GM21619 (cell line): ENCODE data around the gene HES1.
"Not testable (repeated sequence)": the region's sequence is repeated elsewhere in the genome, so short reads cannot be mapped to it uniquely, and the experiment has no call there.

Source experiments
- ATAC-seq: cut with Tn5 transposase; IDR thresholded peaks from one replicate; pipeline ENCODE4 v1.9.1; 2021; ENCODE audit not compliant: unreplicated experiment

Gene HES1

DNA sequence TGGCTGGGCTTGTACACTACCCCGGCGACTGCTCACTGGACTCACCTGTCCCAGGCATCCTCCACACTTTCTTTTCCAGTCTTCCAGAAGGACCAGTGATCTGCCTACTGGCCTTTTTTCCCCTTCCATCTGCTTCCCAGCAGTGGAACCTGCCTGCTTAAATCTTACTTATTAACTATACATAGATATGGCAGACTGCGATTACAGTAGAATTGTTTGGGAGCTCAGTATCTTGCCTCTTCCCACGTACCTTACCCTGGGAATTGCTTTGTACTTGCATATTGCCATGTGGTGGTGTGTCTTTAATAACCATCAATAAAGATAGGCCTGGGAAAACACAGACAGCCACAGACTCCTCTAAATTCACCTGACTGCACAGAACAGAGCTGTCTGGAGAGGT lies 11.8 kb upstream of the HES1 start:
- no peak for ATAC-seq

DNA sequence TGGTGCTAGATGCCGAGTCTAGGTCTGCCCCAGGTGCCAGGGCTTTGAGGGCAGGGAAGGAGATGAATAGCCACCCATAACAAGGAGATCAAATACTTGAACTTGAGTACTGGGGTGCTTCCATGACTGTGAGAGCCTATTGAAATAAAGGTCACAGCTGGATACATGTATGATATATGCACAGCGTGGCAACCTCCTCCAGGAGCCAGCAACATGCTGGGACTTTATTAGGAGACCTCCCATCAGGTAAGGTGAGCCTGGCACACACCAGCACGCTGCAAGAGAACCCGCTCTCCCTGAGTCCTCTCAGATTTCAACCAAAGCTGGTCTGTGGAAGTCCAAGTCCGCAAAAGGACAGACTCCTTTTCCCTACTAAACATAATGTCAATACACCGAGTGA lies 10.5 kb upstream of the HES1 start:
- ATAC-seq: no peak

DNA sequence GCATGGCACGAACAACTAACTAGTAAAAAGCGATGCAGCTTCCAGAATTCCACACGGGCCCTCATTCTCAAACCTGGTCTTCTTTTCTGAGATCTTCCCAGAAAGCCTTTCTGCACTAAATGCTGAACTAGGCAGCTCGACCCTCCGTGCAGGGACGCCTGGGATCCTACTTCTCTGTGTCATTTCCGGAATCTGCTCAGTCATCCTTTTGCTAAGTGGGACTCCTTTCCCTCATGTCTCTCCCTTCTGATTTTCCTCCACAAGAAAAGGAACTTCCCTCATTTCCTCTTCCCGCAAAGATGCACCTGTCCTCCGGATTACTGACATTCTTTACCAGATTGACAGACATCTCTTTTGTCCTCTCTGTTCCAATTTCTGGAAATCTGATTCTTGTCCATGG lies 9.2 kb upstream of the HES1 start:
- no peak for ATAC-seq

DNA sequence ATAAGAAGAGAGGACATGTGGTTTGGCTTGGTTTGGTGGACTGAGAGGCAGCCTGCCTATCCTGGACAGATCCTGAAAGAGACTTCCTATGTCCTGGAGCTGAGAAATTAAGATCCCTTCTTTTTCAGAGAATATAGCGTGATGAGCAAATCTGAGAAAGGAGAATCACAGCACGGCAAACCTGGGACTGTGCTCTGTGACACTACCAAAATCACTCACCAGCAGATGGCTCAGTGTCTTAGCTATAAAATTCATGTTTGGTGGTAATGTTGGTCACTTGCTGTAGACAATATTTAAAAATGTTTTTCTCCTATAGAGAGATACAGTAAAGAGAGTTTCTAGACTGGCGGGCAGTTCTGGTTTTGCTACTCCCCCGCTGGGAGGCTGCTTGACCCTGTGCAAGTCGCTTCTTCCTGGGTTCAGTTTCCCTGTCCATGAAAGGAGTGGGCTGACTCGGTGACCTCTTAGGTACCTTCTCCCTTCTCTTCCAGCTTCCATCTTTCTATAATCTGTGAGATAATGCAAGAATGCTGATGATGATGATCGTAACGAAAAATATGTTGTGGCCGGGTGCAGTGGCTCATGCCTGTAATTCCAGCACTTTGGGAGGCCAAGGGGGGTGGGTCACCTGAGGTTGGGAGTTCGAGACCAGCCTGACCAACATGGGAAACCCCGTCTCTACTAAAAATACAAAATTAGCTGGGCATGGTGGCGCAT lies 7.6 kb upstream of the HES1 start:
- no peak for ATAC-seq

DNA sequence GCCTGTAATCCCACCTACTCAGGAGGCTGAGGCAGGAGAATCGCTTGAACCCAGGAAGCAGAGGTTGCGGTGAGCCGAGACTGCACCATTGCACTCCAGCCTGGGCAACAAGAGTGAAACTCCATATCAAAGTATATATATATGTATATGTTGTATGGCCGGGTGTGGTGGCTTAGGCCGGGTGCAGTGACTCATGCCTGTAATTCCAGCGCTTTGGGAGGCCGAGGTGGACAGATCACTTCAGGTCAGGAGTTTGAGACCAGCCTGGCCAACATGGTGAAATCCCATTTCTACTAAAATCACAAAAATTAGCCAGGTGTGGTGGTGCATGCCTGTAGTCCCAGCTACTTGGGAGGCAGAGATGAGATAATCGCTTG lies 7.0 kb upstream of the HES1 start:
- ATAC-seq: not testable (repeated sequence)

DNA sequence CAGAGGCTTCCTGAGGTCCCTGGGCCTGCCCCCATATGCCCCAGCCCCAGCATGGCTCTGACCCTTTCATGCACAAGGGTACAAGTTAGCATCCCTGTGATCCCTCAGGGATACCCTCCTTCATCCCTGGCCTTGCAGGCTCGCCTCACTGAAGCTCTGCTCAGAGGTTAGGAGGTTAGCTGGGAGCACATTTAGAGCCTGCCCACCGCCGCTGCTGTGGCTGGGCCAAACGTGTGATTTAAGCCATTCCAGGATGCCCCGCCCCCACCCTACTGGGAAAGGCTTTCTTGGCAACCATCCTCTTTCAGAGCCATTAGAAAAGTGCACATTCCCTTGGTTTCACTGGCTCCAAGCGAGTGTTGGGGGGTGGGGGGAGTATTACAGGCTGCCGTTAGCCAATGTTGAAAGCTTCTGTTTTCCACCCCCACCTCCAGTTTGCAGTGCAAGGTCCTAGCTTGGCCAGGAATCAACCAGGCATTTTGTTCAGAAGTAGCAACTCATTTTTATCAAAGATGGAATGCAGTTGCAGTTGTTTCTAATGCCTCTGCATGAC lies 6.3 kb upstream of the HES1 start:
- no peak for ATAC-seq

DNA sequence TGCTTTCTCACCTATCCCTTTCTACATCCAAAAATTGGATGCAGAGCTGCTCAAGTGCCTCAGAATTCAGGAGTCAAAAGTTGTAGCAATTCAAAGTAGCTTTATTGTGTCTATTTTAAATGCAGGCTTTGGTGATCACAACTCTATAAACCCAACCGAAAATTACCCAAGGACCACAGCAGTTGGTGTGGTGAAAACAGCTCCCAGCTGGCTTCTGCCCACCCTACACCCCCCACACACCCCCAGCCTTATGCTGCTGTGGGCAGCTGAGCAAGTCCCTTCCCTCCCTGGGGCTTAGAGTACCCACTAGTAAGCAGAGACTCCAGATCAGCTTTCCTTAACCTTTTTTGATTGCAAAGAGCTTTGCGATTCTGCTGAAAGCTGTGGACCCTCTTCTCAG lies 5.8 kb upstream of the HES1 start:
- ATAC-seq: no peak

DNA sequence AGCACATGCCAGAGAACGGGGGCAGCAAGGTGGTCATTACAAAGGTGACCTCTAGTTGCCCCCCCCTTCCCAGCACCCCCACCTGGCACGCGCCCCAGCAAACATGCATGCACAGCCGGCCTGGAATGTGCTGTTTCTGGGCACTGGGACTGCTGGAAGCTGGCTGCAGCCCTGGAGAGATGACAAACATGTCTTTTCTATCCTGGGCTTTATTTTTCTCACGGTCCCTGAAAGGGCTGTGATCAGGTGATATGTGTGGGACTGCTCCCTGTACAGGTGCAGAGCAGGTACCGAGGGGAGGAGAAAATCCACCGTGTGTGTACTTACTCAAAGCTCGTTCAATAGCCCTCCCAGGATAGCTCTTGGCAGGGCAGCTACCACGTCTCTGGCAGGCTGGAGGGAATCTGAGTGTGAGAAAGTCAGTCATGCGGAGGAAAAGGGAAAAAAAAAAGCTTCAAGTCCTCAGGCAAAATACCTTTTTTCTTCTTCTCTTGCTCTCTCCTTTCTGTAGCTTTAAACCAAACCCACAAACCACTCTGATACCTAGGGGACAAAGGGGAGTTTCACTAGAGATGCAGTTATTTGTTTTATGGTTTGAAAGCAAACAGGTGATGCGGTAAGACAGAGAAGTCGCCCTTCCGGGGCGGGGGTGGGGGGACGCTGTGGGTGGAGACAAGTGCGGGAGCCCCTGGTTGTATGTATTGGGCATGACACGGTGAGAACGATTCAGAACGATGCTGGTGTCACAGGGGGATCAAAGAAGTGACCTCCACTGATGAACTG lies 5.0 kb upstream of the HES1 start:
- peak; percentile 56 for ATAC-seq

DNA sequence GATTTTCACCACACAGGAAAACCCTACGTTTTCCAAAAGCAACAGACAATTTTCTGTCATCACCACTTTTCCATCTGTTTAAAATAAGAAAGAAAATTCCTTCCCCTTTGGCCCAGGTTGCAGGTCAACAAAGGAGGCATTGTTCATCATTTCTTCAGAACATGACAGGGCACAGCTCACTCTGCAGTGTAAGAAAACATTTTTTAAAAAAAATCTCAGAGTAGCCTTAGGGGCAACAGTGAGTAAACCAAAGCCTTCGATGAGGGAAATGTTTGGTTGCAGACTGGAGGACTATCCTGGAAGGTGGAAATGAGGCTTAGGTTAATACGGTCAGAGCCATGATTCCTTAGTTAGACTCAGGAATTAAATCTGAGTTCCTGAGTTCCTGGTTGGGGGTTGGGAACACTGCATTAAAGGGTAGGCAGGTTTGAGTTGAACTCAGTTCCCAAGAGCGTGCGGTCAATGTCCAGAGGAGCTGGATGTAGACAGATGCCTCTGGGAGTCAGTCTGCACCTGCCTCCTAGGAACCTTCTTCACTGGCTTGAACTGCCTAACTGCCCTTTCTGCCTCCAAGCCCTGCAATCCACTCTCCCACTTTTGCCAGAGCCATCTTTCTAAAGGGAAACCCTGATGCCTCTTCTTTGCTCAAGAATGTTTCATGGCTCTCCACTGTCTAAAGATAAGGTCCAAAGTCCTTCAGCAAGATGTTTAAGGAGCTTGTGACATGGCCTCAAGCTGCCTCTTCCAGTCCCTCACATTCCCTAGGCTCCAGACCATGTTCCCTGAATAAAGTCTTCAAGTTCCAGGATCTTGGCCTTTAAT lies 3.3 kb upstream of the HES1 start:
- no peak for ATAC-seq

DNA sequence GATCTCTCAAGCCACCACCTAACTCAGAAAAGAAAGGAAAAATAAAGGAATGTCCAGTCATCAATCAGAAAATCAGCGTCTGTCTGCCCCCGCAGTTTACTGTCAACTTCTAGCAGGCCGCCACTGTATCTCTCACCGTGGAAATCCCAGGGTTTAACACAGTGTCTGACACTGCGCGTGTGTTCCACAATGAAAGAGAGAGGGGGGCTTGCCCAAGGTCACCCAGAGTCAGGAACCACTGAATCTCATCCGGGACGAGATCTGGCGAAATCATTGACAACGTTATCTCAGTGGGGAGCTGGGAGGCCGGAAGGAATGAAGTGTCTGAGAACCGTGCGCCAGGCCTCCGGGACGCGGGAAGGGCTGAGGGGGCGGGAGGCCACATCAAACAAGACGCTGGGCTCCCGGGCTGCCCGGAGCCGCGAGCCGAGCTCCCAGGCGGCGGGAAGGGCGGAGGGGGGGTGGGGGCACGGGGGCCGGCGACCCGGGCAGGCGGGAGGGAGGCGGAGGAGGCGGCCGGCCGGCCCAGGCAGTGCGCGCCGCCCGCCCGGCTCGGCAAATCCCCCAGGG lies 2.2 kb upstream of the HES1 start:
- no peak for ATAC-seq

DNA sequence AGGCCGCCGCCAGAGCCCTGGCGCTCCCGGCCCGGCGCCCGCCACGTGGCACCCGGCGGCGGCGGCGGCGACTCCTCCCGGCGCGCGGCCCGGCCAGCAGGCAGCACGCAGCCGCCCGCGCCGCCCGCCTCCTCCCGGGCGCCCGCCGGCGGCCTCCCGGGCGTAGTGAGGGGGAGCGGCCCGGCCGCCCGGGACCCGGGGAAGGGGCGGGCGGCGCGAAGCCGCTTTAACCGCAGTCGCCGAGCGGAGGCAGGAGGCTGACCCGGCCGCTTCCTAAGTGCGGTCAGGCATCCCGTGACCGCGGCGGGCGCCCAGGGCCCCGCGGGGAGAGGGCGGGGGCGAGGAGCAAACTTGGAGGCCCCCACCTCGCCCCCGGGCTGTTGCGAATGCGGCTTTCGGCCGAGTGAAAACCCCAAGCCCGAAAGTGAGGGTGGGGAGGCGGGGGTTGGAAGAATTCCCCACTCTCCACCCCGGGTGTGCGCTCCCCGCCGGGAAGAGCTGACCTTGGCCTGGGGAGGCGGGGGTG lies 1.7 kb upstream of the HES1 start:
- peak; percentile 8 for ATAC-seq

DNA sequence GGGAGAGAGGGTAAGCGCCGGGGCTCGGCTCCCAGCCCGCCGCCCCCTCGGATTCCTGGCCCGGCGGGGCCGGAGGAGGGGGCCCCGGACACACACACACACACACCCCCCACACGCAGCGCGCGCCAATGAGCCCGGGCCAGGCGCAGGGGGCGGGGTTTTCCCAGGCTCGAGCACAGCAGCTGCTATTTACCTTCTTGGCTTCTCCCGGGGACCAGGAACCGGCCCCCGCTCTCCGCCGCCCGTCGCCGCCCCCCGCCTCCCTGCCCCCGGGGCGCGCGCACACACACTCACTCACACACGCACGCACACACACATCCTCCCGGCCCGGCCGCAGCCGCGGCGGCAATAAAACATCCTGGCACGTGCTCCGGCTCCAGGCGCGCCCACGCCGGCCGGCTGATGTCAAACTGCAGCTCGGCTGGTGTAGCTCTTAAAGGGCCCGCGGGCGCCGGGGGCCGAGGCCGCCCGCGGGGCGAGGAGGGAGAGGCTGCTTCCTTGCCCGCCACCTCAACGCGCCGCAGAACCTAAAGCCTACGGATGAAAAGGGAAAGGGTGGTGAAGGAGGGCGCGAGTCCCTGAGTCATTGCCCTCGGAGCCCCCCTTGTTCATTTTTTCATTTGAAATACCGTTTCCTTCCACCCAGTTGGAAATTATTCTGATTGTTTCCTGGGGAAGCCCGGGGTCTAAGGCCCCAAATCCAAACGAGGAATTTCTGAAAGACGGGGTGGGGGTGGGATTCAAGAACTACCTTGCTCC lies 1.0 kb upstream of the HES1 start:
- ATAC-seq: peak; percentile 28

DNA sequence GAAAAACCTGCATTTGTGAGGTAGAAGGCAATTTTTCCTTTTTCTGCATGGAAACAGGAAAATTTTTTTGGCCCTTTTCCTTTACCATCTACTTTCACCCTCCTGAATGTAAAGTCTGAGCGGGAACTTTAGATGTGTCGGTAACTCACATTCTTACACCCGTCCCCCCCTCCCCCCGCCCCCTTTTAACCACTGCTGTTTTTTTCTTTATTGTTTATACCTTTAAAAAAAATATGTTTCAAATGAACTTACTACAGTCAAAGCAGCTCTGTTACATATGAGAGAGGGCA lies 487 bp upstream of the HES1 start:
- no peak for ATAC-seq

DNA sequence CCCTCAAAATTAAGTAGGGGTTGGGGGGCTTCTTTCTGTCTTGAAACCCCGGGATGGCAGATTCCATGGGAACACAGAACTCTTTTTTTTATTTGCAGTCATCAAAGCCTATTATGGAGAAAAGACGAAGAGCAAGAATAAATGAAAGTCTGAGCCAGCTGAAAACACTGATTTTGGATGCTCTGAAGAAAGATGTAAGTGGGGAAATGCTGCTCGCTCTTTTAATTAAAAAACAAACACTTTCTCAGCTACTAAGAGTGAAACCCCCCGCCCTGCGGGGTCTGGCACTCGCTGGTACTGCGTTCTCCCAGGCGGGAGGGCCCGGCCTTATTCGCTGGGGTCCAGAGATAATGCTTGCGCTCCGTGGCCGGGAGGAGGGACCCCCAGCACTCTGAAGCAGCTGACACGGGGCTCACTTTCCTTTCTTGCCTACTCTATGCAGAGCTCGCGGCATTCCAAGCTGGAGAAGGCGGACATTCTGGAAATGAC lies 615 bp downstream of the HES1 start:
- no peak for ATAC-seq

DNA sequence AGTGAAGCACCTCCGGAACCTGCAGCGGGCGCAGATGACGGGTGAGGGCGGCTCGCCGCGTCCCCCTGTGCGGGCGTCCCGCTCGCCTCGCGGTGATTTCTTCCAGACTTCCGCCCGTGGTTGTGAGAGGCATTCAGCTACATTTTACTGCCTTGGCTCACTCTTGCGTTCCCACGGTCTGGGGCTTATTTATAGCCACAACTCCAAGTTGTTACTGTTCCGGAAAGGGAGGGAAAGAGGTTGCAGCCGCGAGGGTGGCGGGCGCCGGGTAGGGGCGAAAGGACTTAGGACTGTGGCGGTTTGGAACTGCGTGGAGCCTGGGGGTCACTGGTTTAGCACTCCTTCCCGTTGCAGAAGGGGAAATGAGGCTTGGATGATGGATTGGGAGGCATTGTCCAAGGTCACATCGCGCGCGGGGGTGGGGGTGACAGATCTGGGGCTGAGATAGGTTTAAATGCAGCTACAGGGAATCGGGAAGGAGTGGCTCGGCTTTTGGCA lies 1.1 kb downstream of the HES1 start:
- no peak for ATAC-seq

DNA sequence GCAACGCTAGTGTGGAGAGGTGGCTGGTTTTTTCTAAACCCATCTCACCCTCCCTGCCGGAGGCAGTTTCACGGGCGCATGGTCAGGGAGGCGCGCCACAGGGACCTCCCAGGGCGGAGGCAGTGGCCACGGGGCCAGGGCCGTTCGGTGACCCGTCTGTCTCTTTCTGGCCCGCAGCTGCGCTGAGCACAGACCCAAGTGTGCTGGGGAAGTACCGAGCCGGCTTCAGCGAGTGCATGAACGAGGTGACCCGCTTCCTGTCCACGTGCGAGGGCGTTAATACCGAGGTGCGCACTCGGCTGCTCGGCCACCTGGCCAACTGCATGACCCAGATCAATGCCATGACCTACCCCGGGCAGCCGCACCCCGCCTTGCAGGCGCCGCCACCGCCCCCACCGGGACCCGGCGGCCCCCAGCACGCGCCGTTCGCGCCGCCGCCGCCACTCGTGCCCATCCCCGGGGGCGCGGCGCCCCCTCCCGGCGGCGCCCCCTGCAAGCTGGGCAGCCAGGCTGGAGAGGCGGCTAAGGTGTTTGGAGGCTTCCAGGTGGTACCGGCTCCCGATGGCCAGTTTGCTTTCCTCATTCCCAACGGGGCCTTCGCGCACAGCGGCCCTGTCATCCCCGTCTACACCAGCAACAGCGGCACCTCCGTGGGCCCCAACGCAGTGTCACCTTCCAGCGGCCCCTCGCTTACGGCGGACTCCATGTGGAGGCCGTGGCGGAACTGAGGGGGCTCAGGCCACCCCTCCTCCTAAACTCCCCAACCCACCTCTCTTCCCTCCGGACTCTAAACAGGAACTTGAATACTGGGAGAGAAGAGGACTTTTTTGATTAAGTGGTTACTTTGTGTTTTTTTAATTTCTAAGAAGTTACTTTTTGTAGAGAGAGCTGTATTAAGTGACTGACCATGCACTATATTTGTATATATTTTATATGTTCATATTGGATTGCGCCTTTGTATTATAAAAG lies 1.8 kb downstream of the HES1 start:
- ATAC-seq: peak; percentile 38

DNA sequence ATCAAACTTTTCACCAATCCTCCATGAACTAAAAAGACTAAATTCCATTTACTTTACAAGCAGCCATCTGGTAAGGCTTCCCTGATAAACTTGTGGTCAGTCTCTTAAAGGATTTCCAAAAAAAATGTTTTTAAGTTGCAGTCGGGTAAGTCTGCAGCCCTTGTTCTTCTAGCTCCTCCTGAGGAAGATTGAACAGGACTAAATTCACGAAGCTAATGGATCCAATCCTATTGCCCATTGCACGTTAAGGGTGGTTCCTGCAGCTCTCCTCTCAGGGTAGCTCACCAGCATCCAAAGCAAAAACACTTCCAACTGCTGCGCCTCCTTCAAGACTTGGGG lies 2.8 kb downstream of the HES1 start:
- no peak for ATAC-seq

DNA sequence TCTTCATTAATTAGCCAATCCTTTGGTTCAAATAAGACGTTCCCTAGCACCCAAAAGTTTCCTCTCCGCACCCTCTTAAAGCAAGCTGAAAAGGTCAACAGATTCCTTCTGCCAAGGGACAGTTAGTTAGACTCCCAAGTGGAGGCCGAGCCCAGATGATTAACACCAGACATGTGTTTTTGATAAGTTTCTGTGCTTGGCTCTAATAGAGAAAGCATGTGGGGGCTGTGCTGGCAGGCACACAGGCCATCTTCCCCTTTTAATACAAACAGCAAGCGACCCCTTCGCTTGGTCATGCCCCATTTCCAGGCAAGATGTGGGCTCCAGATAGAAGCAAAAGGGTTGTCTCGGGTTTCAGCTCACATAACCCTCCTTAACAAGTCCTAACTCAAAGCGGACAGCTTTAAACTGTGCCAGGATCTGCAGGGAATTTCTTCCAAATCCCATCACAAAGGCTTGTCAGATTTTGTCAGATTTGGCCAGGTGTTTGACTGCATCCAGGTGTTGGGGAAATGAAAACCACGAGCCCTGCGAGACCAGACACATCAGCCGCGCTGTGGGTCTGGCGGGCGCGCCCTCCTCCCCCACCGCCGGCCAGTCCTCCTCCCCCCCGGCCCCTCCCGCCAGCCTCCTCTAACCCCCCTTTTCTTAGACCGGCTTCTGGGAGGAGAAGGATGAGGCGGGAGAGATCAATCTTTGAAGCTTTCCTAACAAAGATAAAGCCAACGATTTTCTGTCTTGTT lies 3.3 kb downstream of the HES1 start:
- no peak for ATAC-seq
